SU-DHL-6 (cell line): Measurements from ENCODE around the gene DOCK1.

Experiments used
- H2AFZ ChIP-seq: fragments of 200-600 bp; sonication (generic); 2 replicates; pipeline ENCODE4 v1.6.1; 2014; ENCODE audit warnings: low read depth, mild to moderate bottlenecking, moderate library complexity, mixed read lengths, antibody characterized with exemption, low read length; ENCODE audit not compliant: severe bottlenecking
- H3F3A ChIP-seq: fragments of 200-600 bp; shearing (Covaris generic); 2 replicates; pipeline ENCODE4 v1.6.0; 2016; ENCODE audit warnings: antibody characterized with exemption, mild to moderate bottlenecking; ENCODE audit not compliant: insufficient read depth
- H3K27ac ChIP-seq: fragments of 200-600 bp; sonication (generic); 2 replicates; pipeline ENCODE4 v1.5.1; 2016; ENCODE audit warnings: low read depth, mild to moderate bottlenecking, low read length, moderate library complexity, mixed read lengths
- H3K27me3 ChIP-seq: fragments of 200-600 bp; sonication (generic), shearing (Covaris generic); 2 replicates; pipeline ENCODE4 v1.6.0; 2014; ENCODE audit warnings: mild to moderate bottlenecking, low read length
- H3K36me3 ChIP-seq: fragments of 200-600 bp; sonication (generic); 2 replicates; pipeline ENCODE4 v1.6.1; 2014; ENCODE audit warnings: mild to moderate bottlenecking, low read length, mixed read lengths
- H3K4me2 ChIP-seq: fragments of 300-600, 200-600 bp; shearing (Covaris generic), sonication (generic); 2 replicates; pipeline ENCODE4 v1.6.0; 2014; ENCODE audit warnings: low read length, low read depth, mild to moderate bottlenecking; ENCODE audit not compliant: poor library complexity, severe bottlenecking
- H3K4me3 ChIP-seq: fragments of 200-600 bp; sonication (generic); 2 replicates; pipeline ENCODE4 v1.5.1; 2014; ENCODE audit warnings: antibody characterized with exemption, low read length, mild to moderate bottlenecking, mixed read lengths; ENCODE audit not compliant: insufficient read depth, poor library complexity, severe bottlenecking
- H3K79me2 ChIP-seq: fragments of 200-600 bp; sonication (generic); 2 replicates; pipeline ENCODE4 v1.6.1; 2014; ENCODE audit warnings: mild to moderate bottlenecking, low read length, moderate library complexity; ENCODE audit not compliant: insufficient read depth
- H3K9ac ChIP-seq: fragments of 200-600 bp; sonication (generic); 2 replicates; pipeline ENCODE4 v1.7.0; 2014; ENCODE audit warnings: mild to moderate bottlenecking, low read length
- H3K9me2 ChIP-seq: fragments of 200-600 bp; sonication (generic); replicated peaks from 2 replicates; pipeline ENCODE4 v1.6.1; 2014; ENCODE audit warnings: low read length; ENCODE audit not compliant: insufficient read depth
- H3K9me3 ChIP-seq: fragments of 200-600 bp; sonication (generic); 2 replicates; pipeline ENCODE4 v1.6.1; 2014; ENCODE audit warnings: low read length, mixed read lengths; ENCODE audit not compliant: insufficient read depth
- H4K20me1 ChIP-seq: fragments of 200-600 bp; sonication (generic); 2 replicates; pipeline ENCODE4 v1.6.1; 2014; ENCODE audit warnings: low read depth, mild to moderate bottlenecking, antibody characterized with exemption, low read length, moderate library complexity, mixed read lengths
- EZH2phosphoT487 ChIP-seq: fragments of 200-600 bp; sonication (generic), shearing (Covaris generic); conservative IDR thresholded peaks from 2 replicates; pipeline ENCODE4 v1.6.1; 2018; ENCODE audit warnings: mild to moderate bottlenecking, antibody characterized with exemption, low read length, moderate library complexity, mixed read lengths
- TF ChIP-seq, protein P1 (sequence below): fragments of 200-600 bp; sonication (generic); IDR thresholded peaks from one replicate; pipeline ENCODE4 v1.5.1; 2017; ENCODE audit warnings: antibody characterized with exemption, mild to moderate bottlenecking, low read length, moderate library complexity; ENCODE audit not compliant: insufficient read depth, poor library complexity, severe bottlenecking

Gene DOCK1

DNA sequence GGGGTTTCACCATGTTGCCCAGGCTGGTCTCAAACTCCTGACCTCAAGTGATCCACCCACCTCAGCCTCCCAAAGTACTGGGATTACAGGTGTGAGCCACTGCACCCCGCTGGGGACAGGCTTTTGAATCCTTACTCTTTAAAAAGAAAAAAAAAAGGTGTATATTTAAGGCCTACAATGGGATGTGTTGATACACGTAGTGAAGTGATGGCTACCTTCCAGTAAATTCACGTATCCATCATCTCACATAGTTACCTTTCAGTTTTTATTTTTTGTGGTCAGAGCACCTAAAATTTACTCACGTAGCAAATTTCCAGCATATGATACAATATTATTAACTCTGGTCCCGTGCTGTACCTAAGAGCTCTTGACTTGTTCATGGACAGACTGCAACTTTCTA lies 410.7 kb downstream of the DOCK1 start:
- TF ChIP-seq EZH2phosphoT487, result no peak
- TF ChIP-seq, protein P1, sequence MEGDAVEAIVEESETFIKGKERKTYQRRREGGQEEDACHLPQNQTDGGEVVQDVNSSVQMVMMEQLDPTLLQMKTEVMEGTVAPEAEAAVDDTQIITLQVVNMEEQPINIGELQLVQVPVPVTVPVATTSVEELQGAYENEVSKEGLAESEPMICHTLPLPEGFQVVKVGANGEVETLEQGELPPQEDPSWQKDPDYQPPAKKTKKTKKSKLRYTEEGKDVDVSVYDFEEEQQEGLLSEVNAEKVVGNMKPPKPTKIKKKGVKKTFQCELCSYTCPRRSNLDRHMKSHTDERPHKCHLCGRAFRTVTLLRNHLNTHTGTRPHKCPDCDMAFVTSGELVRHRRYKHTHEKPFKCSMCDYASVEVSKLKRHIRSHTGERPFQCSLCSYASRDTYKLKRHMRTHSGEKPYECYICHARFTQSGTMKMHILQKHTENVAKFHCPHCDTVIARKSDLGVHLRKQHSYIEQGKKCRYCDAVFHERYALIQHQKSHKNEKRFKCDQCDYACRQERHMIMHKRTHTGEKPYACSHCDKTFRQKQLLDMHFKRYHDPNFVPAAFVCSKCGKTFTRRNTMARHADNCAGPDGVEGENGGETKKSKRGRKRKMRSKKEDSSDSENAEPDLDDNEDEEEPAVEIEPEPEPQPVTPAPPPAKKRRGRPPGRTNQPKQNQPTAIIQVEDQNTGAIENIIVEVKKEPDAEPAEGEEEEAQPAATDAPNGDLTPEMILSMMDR, result no peak
- H4K20me1 ChIP-seq, result no peaks in the 10 kb centered on the region
- H3K9me3 ChIP-seq, result no peaks in the 10 kb centered on the region
- H3K9me2 ChIP-seq, result no peaks in the 10 kb centered on the region
- no peak overlapping the region for H2AFZ ChIP-seq
- no peaks in the 10 kb centered on the region for H3K36me3 ChIP-seq
- no peaks in the 10 kb centered on the region for H3F3A ChIP-seq
- H3K79me2 ChIP-seq, result no peaks in the 10 kb centered on the region
- H3K4me3 ChIP-seq, result no peak overlapping the region
- H3K9ac ChIP-seq, result no peak overlapping the region
- no peaks in the 10 kb centered on the region for H3K27me3 ChIP-seq
- H3K4me2 ChIP-seq, result no peak overlapping the region
- H3K27ac ChIP-seq, result no peak overlapping the region

- H3K4me3 ChIP-seq, result no peak overlapping the region
- no peaks in the 10 kb centered on the region for H3K9me2 ChIP-seq
- TF ChIP-seq, protein P1, result no peak
- no peak for TF ChIP-seq EZH2phosphoT487
- no peak overlapping the region for H3K4me2 ChIP-seq
- no peaks in the 10 kb centered on the region for H3K36me3 ChIP-seq
- H3K79me2 ChIP-seq, result no peaks in the 10 kb centered on the region
- H3F3A ChIP-seq, result no peaks in the 10 kb centered on the region
- no peaks in the 10 kb centered on the region for H4K20me1 ChIP-seq
- H2AFZ ChIP-seq, result no peak overlapping the region
- H3K27ac ChIP-seq, result no peak overlapping the region
- H3K27me3 ChIP-seq, result no peaks in the 10 kb centered on the region
- H3K9me3 ChIP-seq, result no peaks in the 10 kb centered on the region
- no peak overlapping the region for H3K9ac ChIP-seq
Observed at GRCh38 chr10:127318396-127318795, 413.2 kb downstream of the DOCK1 start.

DNA sequence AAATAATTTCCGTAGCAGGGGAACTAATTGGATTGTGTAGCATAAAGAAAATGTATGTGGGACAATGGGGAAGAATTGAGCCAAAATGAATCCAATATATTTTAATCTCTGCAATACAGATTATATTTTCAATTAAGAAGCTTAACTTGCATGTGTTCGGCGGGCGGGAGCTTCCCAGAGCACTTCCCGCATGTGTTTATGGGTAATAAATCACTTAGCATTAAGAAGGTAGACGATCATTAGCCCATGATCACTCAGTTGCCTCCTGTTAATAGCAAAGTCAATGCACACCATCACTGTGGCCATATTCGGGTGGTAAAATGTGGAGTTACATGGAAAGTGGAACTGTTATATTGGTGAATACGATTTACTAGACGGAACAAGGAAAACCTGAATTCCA lies 414.0 kb downstream of the DOCK1 start:
- Histone ChIP-seq H3K27ac (no peak overlapping the region), H3K9me2 (no peaks in the 10 kb centered on the region), H3K27me3 (no peaks in the 10 kb centered on the region), H3K9ac (no peak overlapping the region), H3F3A (no peaks in the 10 kb centered on the region), H3K4me3 (no peak overlapping the region), H3K36me3 (no peaks in the 10 kb centered on the region), H2AFZ (no peak overlapping the region), H4K20me1 (no peaks in the 10 kb centered on the region), H3K9me3 (no peaks in the 10 kb centered on the region), H3K79me2 (no peaks in the 10 kb centered on the region), H3K4me2 (no peak overlapping the region)
- TF ChIP-seq, protein P1, result no peak
- TF ChIP-seq EZH2phosphoT487, result no peak
